Measurements from ENCODE around the gene SPNS3. TPM values are rescaled to one million over a fixed set of nuclear protein-coding genes. Genes with fewer than 3 reads are reported as not detected.

The SPNS3 gene
- total RNA-seq, 1 donor from 2014 or later, result not detected

DNA sequence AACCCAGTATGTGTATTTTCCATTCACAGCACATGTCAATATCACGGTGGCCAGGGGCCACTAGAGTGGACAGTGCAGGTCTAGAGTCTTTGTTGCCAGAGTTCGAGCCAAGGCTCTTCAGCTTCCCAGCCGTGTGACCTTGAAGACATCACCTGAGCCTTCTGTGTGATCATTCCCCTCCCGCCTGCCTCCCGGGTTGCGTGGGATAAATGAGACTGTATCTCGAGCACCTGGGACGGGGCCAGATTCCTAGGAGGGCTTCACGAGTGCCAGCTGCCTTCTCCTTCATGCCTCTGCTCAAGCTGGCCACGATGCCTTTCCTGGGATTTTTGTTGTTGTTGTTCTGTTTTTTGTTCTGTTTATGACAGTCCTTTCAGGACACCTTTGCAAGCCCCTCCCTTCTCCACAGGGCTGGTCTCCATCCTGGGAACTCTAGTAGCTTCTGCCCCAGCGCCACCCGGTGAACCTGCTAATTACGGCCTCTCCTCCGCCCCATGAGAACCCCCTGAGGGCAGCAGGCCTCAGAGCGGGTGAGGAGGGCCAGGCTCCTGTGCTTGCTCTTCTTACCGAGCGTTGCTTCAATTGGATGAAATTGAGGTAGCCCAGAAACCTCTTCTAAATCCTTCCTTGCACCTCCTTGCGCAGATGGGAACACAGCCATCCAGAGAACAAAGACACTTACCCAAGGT, 68.9 kb downstream of the SPNS3 start:
- H3K4me3 ChIP-seq (ENCODE audit: low read depth, low read length), result no peak overlapping the region
- TF ChIP-seq, protein P1, sequence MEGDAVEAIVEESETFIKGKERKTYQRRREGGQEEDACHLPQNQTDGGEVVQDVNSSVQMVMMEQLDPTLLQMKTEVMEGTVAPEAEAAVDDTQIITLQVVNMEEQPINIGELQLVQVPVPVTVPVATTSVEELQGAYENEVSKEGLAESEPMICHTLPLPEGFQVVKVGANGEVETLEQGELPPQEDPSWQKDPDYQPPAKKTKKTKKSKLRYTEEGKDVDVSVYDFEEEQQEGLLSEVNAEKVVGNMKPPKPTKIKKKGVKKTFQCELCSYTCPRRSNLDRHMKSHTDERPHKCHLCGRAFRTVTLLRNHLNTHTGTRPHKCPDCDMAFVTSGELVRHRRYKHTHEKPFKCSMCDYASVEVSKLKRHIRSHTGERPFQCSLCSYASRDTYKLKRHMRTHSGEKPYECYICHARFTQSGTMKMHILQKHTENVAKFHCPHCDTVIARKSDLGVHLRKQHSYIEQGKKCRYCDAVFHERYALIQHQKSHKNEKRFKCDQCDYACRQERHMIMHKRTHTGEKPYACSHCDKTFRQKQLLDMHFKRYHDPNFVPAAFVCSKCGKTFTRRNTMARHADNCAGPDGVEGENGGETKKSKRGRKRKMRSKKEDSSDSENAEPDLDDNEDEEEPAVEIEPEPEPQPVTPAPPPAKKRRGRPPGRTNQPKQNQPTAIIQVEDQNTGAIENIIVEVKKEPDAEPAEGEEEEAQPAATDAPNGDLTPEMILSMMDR (IDR thresholded peaks at IDR 0.05; ENCODE audit: insufficient read depth, low read length, severe bottlenecking), result no peak
- H3K36me3 ChIP-seq (ENCODE audit: control insufficient read depth, insufficient read depth, low read length), result no peaks in the 10 kb centered on the region
- DNase-seq (ENCODE audit: low read depth), result no peak
- no peak for FAIRE-seq
- peaks cover 19% of the 10 kb centered on the region for H3K27me3 ChIP-seq (ENCODE audit: control insufficient read depth, insufficient read depth, low read length)

DNA sequence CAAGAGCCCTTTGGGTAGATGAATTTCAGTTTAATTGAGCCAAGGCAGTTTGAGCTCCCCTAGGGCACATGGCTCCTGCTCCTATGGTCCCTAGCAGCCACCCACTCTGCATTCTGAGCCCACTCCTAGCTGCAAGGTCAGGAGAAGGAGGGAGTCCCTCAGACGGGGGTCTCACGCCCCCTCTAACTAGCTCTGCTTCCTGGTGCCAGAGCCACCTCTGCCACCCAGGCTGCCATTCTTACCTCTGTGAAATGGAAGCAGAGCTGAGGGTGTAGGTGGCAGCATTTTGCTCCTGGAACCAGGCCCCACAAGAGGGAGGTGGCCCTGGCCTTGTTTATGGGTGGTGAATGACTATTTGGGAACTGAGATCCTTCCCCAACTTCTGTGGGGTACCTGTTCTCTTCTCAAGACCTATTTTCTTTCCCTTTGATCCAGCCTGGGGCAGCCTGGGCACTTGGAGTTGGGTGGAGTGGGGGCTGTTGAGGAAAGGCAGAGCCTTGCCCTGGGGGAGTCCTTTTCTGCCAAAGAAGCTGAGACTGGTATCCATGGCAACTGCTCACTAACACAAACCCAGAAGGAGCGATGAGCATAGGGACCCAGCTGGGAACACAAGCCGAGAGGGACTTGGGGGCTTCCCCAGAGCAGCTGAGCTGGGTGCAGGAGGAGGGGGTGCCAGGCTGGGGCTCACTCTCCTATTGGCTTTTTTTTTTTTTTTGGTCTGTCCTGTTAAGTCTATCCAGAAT, 69.7 kb downstream of the SPNS3 start:
- TF ChIP-seq, protein P1 (IDR thresholded peaks at IDR 0.05; ENCODE audit: insufficient read depth, low read length, severe bottlenecking), result no peak
- no peak for FAIRE-seq
- DNase-seq (ENCODE audit: low read depth), result no peak
- H3K36me3 ChIP-seq (ENCODE audit: control insufficient read depth, insufficient read depth, low read length), result no peaks in the 10 kb centered on the region
- peaks cover 21% of the 10 kb centered on the region for H3K27me3 ChIP-seq (ENCODE audit: control insufficient read depth, insufficient read depth, low read length)
- no peak overlapping the region for H3K4me3 ChIP-seq (ENCODE audit: low read depth, low read length)

DNA sequence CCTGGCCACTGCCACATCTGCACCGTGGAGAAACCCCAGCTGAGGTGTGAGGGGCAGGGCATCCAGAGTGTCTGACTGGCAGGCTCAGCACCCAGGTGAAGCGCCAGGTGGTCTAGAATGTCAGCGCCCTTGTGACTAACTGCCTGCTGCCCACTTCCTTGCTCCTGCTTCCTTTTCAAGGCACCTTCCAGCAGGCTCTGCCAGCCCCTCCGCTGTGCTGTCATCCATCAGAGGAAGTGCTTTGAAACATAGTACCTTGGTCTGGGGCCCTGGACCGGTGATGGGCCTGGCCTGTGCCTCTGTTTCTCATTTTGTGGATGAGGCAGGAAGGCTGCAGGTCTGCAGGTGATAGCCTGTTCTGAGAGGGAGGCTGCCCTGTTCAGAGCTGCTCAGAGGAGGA, 70.4 kb downstream of the SPNS3 start:
- TF ChIP-seq, protein P1 (IDR thresholded peaks at IDR 0.05; ENCODE audit: insufficient read depth, low read length, severe bottlenecking), result no peak
- no peak for FAIRE-seq
- no peaks in the 10 kb centered on the region for H3K36me3 ChIP-seq (ENCODE audit: control insufficient read depth, insufficient read depth, low read length)
- peaks cover 21% of the 10 kb centered on the region for H3K27me3 ChIP-seq (ENCODE audit: control insufficient read depth, insufficient read depth, low read length)
- DNase-seq (ENCODE audit: low read depth), result peak; percentile 26
- no peak overlapping the region for H3K4me3 ChIP-seq (ENCODE audit: low read depth, low read length)

DNA sequence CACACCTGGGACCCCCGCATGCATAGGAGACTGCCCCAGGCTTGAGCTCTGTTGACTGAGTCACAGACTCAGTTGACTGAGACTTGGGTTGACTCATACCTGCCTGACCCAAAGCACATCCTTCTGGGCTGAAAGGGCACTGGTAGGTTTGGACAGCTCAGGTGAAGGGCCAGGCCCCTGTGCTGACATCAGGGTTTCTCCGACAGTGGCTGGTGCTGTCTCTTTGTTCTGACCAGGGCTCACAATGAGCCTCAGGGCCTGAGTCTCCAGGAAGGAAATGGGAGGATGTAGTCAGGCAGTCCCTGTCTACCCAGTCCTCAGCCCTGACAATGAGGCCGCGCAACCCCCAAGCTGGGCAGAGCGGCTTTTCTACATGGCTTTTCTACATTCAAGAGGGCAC, 71.4 kb downstream of the SPNS3 start:
- DNase-seq (ENCODE audit: low read depth), result peak; percentile 40
- FAIRE-seq, result peak; percentile 23
- TF ChIP-seq, protein P1 (IDR thresholded peaks at IDR 0.05; ENCODE audit: insufficient read depth, low read length, severe bottlenecking), result no peak
- Histone ChIP-seq H3K36me3 (ENCODE audit: control insufficient read depth, insufficient read depth, low read length) (no peaks in the 10 kb centered on the region), H3K4me3 (ENCODE audit: low read depth, low read length) (no peak overlapping the region), H3K27me3 (ENCODE audit: control insufficient read depth, insufficient read depth, low read length) (peaks cover 14% of the 10 kb centered on the region)

DNA sequence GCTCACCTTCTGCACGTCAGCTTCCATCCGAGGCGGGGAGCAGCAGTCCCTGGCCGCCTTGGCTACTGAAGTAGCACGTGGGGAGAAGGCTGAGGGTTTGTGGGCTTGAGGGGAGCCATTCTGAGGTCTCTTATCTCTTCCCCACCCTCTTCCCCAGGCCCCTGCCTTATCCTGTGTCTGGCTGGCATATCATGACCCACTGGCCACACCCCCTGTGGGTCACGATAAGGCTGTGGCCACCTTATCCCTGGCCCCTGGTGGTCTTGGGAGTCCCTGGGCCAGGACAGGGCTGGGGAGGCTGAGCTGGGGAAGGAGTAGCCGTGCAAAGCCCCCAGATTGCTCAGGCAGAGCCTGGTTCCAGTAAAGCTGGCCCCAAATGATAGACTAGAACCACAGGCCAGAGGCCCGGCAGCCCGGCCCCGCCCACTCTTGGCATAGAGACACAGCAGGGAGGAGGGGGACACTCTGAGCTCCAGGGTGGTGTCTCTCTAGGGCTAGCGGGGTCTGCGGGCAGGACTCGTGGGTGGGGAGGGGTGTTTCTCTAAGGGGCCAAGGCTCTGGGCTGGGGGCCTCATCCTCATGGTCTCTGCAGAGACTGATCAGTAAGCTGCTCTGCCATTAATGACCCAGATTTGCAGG, 72.6 kb downstream of the SPNS3 start:
- Histone ChIP-seq H3K36me3 (ENCODE audit: control insufficient read depth, insufficient read depth, low read length) (no peaks in the 10 kb centered on the region), H3K4me3 (ENCODE audit: low read depth, low read length) (no peak overlapping the region), H3K27me3 (ENCODE audit: control insufficient read depth, insufficient read depth, low read length) (peaks cover 7% of the 10 kb centered on the region)
- TF ChIP-seq, protein P1 (IDR thresholded peaks at IDR 0.05; ENCODE audit: insufficient read depth, low read length, severe bottlenecking), result no peak
- no peak for FAIRE-seq
- DNase-seq (ENCODE audit: low read depth), result no peak

Measured in bronchial epithelial cell (primary cell).